ENCODE measurements around the gene E4F1.
A peak's percentile ranks its signal among the peaks of the same experiment; 100 is the strongest.

Gene E4F1

DNA sequence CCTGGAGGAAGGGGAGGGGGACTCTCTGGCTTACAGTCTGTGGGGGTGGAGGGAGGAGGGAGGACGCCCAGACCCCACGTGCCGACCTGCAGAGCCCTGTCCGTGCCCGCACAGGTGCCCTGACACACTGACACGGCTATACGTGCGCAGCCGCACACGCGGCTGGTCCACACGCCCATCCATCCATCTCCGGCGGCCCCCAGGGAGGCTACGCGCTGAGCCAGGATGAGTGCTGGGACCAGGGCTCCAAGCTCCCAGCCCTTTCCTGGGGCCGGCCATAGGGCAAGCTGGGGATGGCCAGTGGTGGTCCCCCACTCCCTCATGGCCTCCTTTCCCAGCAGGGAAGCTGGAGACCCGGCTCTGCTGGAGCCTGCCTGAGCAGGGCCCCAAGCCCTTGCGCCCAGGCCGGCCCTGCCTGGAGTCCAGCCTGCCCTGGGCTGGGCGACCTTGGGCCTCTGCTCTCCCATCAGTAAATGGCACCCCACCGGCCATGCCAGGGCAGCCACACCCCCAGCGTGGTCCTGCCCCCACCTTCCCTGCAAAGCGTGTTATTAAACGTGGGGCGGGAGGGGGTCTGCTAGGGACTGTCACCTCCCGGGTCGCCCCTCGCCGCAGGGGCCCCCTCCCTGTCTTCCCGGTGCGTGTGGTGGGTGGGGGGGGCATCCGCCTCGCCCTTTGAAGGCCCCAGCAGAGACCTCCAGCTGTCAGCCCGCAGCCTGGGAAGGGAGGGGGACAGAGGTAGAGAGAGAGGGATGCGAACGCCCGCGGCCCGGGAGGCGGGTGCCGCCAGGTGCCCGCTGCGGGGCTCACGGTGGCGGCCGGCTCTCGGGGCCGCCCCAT is 27.8 kb upstream of the E4F1 start:
- TF ChIP-seq CTCF (IDR thresholded peaks at IDR 0.05): no peak
- H3K27ac ChIP-seq: peak overlapping the region; percentile 50

DNA sequence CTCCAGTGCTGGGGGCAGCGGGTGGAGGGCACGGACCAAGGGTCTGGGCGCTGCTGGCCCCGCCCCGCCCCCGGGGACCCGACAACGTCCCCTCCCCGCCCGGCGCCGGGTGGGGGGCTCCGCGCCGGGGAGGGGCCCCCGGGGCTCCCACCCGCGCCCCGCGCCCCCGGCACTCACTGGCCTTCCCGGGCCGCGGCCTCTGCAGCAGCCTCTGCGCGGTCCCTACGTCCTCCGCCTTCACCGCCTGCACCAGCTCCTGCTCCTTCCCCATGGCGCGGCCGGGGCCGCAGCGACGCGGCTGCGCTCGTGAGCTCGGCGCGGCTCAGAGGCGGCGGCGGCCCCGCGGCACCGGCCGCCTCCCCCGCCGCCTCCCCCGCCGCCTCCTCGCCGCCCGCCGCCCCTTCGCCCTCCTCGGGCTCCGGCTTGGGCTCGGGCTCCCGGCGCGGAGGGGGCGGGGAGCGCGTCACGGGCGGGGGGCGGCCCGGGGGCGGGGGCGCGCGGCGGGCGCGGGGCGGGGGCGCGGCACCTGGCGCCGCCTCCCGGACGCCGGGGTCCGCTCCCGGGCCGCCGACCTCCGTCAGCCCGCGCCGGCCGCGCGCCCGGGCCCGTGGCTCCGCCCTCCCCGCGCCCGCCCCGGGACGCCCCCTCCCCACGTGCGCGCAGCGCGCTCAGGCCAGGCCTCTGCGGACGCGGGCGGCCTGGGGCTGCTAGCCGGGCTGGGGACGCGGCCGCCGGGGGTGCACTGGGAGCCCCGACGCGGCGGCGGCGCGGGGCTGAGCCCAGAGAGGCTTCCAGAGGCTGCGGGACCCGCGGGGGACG is 27.0 kb upstream of the E4F1 start, which contains the start of gene CASKIN1:
TSS of gene CASKIN1 (minus strand) at position 444 of the 819 bp plus-strand sequence. CDS start at position 271, 173 bp downstream.
- TF ChIP-seq ZFX (IDR thresholded peaks at IDR 0.05; ENCODE audit: borderline replicate concordance) (no peak), CTCF (IDR thresholded peaks at IDR 0.05) (no peak)

DNA sequence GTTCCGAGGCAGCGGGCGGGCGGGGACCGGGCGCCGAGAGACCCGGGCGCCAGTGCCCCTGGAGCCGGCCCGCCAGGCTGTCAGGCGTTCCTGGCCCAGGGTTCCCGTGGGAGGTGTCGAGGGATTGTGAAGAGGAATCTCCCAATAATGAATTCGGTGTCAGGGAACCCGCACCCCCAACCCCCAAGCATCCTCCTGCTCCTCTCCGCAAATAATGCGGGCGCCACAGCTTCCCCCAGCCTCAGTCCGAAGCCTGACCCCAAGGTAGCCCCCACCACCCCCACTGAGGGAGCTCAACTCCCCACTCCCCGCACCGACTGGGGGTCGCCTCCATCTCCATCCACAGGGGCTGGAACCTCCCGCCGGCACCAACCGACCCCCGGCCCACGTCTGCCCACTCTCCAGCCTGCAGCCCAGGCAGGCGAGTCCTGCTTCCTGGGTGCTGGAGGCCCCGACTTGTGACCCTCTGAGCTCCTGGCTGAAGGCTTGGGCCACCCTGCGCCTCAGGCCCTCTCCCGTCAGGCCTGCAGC is 26.3 kb upstream of the E4F1 start:
- no peak overlapping the region for H3K27ac ChIP-seq
- TF ChIP-seq ZFX (IDR thresholded peaks at IDR 0.05; ENCODE audit: borderline replicate concordance) (no peak), CTCF (IDR thresholded peaks at IDR 0.05) (no peak)

More for the DNA sequence above, 27.0 kb upstream of the E4F1 start, which contains the start of gene CASKIN1:
- H3K27ac ChIP-seq: peak within 1 kb of the TSS; percentile 50

- H3K27ac ChIP-seq: no peak overlapping the region
- no peak for TF ChIP-seq CTCF (IDR thresholded peaks at IDR 0.05)
- no peak for TF ChIP-seq ZFX (IDR thresholded peaks at IDR 0.05; ENCODE audit: borderline replicate concordance)
Measured at GRCh38 chr16:2197765-2198164, 25.6 kb upstream of the E4F1 start.

GRCh38 chr16:2198283-2198682 is 25.1 kb upstream of the E4F1 start:
- TF ChIP-seq ZFX (IDR thresholded peaks at IDR 0.05; ENCODE audit: borderline replicate concordance): no peak
- TF ChIP-seq CTCF (IDR thresholded peaks at IDR 0.05): no peak
- 0 out of 2 replicates have a peak overlapping the region, but pooled peaks have one; percentile 17 for H3K27ac ChIP-seq

- TF ChIP-seq CTCF (IDR thresholded peaks at IDR 0.05) (no peak), ZFX (IDR thresholded peaks at IDR 0.05; ENCODE audit: borderline replicate concordance) (no peak)
- H3K27ac ChIP-seq: no peak overlapping the region
Measured at GRCh38 chr16:2199095-2199494, 24.3 kb upstream of the E4F1 start.

All from 22Rv1 (cell line).